ENCODE data around the gene CAP1.

GRCh38 chr1:40096977-40097782, 56.7 kb downstream of the CAP1 start, which contains the start of gene PPT1:
- TF ChIP-seq CTCF (conservative IDR thresholded peaks at IDR 0.05; ENCODE audit: low read depth, low read length) = peak; percentile 21; the same call in 1 of the 2 replicates
- TF ChIP-seq BHLHE40 (IDR thresholded peaks at IDR 0.05; ENCODE audit: low read depth, low read length) = no peak
- TF ChIP-seq POLR2A (IDR thresholded peaks at IDR 0.05; ENCODE audit: low read depth, low read length) = peak; percentile 43; the same call in 1 of the 2 replicates
- TF ChIP-seq RCOR1 (IDR thresholded peaks at IDR 0.05; ENCODE audit: insufficient replicate concordance, low read length) = no peak
- TF ChIP-seq ELK1 (IDR thresholded peaks at IDR 0.05; ENCODE audit: borderline replicate concordance, low read depth, low read length) = no peak
- TF ChIP-seq FOS (IDR thresholded peaks at IDR 0.05; ENCODE audit: low read depth, low read length) = no peak
- TF ChIP-seq SMC3 (IDR thresholded peaks at IDR 0.05; ENCODE audit: low read depth, low read length) = no peak
- TF ChIP-seq MXI1 (IDR thresholded peaks at IDR 0.05; ENCODE audit: borderline replicate concordance, low read depth, low read length) = no peak; the same call in 1 of the 2 replicates
- TF ChIP-seq RAD21 (IDR thresholded peaks at IDR 0.05; ENCODE audit: low read length) = no peak
